WERI-Rb-1 (cell line): ENCODE measurements around the gene LEMD2.
A peak's percentile ranks its signal among the peaks of the same experiment; 100 is the strongest.

Source experiments
- DNase-seq: peaks from one replicate; pipeline ENCODE4 v3.0.0-alpha.2; 2020
- H3K27ac ChIP-seq: fragments of 250-450 bp; sonication (Bioruptor Pico); 2 replicates; pipeline ENCODE4 v1.5.1; 2020; ENCODE audit warnings: mild to moderate bottlenecking, moderate library complexity
- H3K27me3 ChIP-seq: fragments of 250-450 bp; sonication (Bioruptor Pico); 2 replicates; pipeline ENCODE4 v1.5.1; 2021; ENCODE audit warnings: mild to moderate bottlenecking, low read depth, moderate library complexity; ENCODE audit not compliant: insufficient read depth, severe bottlenecking
- H3K36me3 ChIP-seq: fragments of 250-450 bp; sonication (Bioruptor Pico); 2 replicates; pipeline ENCODE4 v1.5.1; 2020; ENCODE audit warnings: mild to moderate bottlenecking, moderate library complexity
- H3K4me3 ChIP-seq: 2 replicates; pipeline ENCODE4 v1.5.1; 2011; ENCODE audit warnings: low read depth, mild to moderate bottlenecking, control low read depth, low read length
- H3K9me3 ChIP-seq: fragments of 250-450 bp; sonication (Bioruptor Pico); 2 replicates; pipeline ENCODE4 v1.5.1; 2021; ENCODE audit warnings: mild to moderate bottlenecking, moderate library complexity; ENCODE audit not compliant: severe bottlenecking
- CTCF ChIP-seq: IDR thresholded peaks from 2 replicates; pipeline ENCODE4 v1.5.1; 2011; ENCODE audit warnings: low read depth, mild to moderate bottlenecking, control low read depth, inconsistent platforms, low read length

The LEMD2 gene

GRCh38 chr6:33757113-33757512 lies 31.8 kb downstream of the LEMD2 start:
- Histone ChIP-seq H3K27me3 (no peaks in the 10 kb centered on the region), H3K27ac (no peak overlapping the region; the same call in 1 of the 2 replicates), H3K9me3 (no peaks in the 10 kb centered on the region), H3K4me3 (no peak overlapping the region), H3K36me3 (no peaks in the 10 kb centered on the region)
- TF ChIP-seq CTCF = no peak
- no peak for DNase-seq

GRCh38 chr6:33756211-33756954 lies 32.5 kb downstream of the LEMD2 start:
- Histone ChIP-seq H3K27me3 (no peaks in the 10 kb centered on the region), H3K36me3 (no peaks in the 10 kb centered on the region), H3K27ac (peak overlapping the region; percentile 86), H3K4me3 (no peak overlapping the region), H3K9me3 (no peaks in the 10 kb centered on the region)
- TF ChIP-seq CTCF = no peak
- DNase-seq = no peak

- Histone ChIP-seq H3K4me3 (peak overlapping the region; percentile 6), H3K9me3 (no peaks in the 10 kb centered on the region), H3K27me3 (no peaks in the 10 kb centered on the region), H3K36me3 (no peaks in the 10 kb centered on the region), H3K27ac (peak overlapping the region; percentile 86)
- no peak for TF ChIP-seq CTCF
- peak; percentile 96 for DNase-seq
Observed at GRCh38 chr6:33755070-33755869, 33.7 kb downstream of the LEMD2 start.

- DNase-seq = no peak
- H3K27ac ChIP-seq = peak overlapping the region; percentile 86
- no peaks in the 10 kb centered on the region for H3K27me3 ChIP-seq
- no peaks in the 10 kb centered on the region for H3K9me3 ChIP-seq
- no peaks in the 10 kb centered on the region for H3K36me3 ChIP-seq
- no peak for TF ChIP-seq CTCF
- no peak overlapping the region for H3K4me3 ChIP-seq
Observed at GRCh38 chr6:33754222-33754621, 34.7 kb downstream of the LEMD2 start.

GRCh38 chr6:33752646-33753015 lies 36.3 kb downstream of the LEMD2 start:
- Histone ChIP-seq H3K36me3 (no peaks in the 10 kb centered on the region), H3K27me3 (no peaks in the 10 kb centered on the region), H3K4me3 (no peak overlapping the region), H3K9me3 (no peaks in the 10 kb centered on the region), H3K27ac (peak overlapping the region; percentile 53)
- no peak for DNase-seq
- no peak for TF ChIP-seq CTCF
